Neural progenitor cell (in vitro differentiated cells): ENCODE measurements around the gene SLC50A1. TPM values are rescaled to one million over a fixed set of nuclear protein-coding genes. Genes with fewer than 3 reads are reported as not detected.
A peak's percentile ranks its signal among the peaks of the same experiment; 100 is the strongest.

ENCODE experiments used
- DNase-seq: peaks from one replicate; pipeline ENCODE4 v3.0.0-alpha.2; 2016; ENCODE audit warnings: low spot score
- H2AFZ ChIP-seq: fragments of 200-600 bp; sonication (generic); replicated peaks from 2 replicates; pipeline ENCODE4 v1.6.1; 2016; ENCODE audit warnings: antibody characterized with exemption
- H3F3A ChIP-seq: fragments of 200-600 bp; sonication (generic); 2 replicates; pipeline ENCODE4 v1.6.1; 2016; ENCODE audit warnings: antibody characterized with exemption, low read depth
- H3K27ac ChIP-seq: fragments of 200-600 bp; sonication (generic); 2 replicates; pipeline ENCODE4 v1.5.1; 2016; ENCODE audit warnings: mild to moderate bottlenecking
- H3K27me3 ChIP-seq: fragments of 200-600 bp; sonication (generic); 2 replicates; pipeline ENCODE4 v1.6.1; 2016; ENCODE audit warnings: mild to moderate bottlenecking, moderate library complexity
- H3K36me3 ChIP-seq: fragments of 200-600 bp; sonication (generic); 2 replicates; pipeline ENCODE4 v1.5.1; 2016
- H3K4me1 ChIP-seq: fragments of 200-600 bp; sonication (generic); 2 replicates; pipeline ENCODE4 v1.6.1; 2016; ENCODE audit warnings: mixed run types
- H3K4me2 ChIP-seq: fragments of 200-600 bp; sonication (generic); 2 replicates; pipeline ENCODE4 v1.6.1; 2016
- H3K4me3 ChIP-seq: fragments of 200-600 bp; sonication (generic); 2 replicates; pipeline ENCODE4 v1.5.1; 2016
- H3K79me2 ChIP-seq: fragments of 200-600 bp; sonication (generic); 2 replicates; pipeline ENCODE4 v1.6.1; 2016; ENCODE audit warnings: low read depth
- H3K9ac ChIP-seq: fragments of 200-600 bp; sonication (generic); 2 replicates; pipeline ENCODE4 v1.6.1; 2016
- H3K9me3 ChIP-seq: fragments of 200-600 bp; sonication (generic); 2 replicates; pipeline ENCODE4 v1.5.1; 2016; ENCODE audit warnings: low read depth
- H4K20me1 ChIP-seq: fragments of 200-600 bp; sonication (generic); 2 replicates; pipeline ENCODE4 v1.6.1; 2016; ENCODE audit warnings: low read depth
- H3K27ac Mint-ChIP-seq: 3 replicates; pipeline ENCODE4 v1.8.0; 2021; ENCODE audit warnings: mixed read lengths
- H3K27me3 Mint-ChIP-seq: 2 replicates; pipeline ENCODE4 v1.8.0; 2022; ENCODE audit warnings: low read depth, mild to moderate bottlenecking, inconsistent platforms, moderate library complexity, mixed read lengths; ENCODE audit not compliant: insufficient read depth
- H3K36me3 Mint-ChIP-seq: 3 replicates; pipeline ENCODE4 v1.8.0; 2021; ENCODE audit warnings: mixed read lengths
- H3K4me1 Mint-ChIP-seq: 3 replicates; pipeline ENCODE4 v1.8.0; 2021; ENCODE audit warnings: mixed read lengths
- H3K4me3 Mint-ChIP-seq: 3 replicates; pipeline ENCODE4 v1.8.0; 2021; ENCODE audit warnings: mild to moderate bottlenecking, moderate library complexity, mixed read lengths
- H3K9me3 Mint-ChIP-seq: 3 replicates; pipeline ENCODE4 v1.8.0; 2020; ENCODE audit warnings: mixed read lengths
- CTCF ChIP-seq: fragments of 200-600 bp; sonication (generic); IDR thresholded peaks from 2 replicates; pipeline ENCODE4 v1.5.1; 2017; ENCODE audit warnings: antibody characterized with exemption, mild to moderate bottlenecking
- EZH2 ChIP-seq: fragments of 200-600 bp; sonication (generic); IDR thresholded peaks from 2 replicates; pipeline ENCODE4 v1.6.1; 2017; ENCODE audit warnings: antibody characterized with exemption, mild to moderate bottlenecking, moderate library complexity
- EZH2phosphoT487 ChIP-seq: fragments of 200-600 bp; sonication (generic); IDR thresholded peaks from 2 replicates; pipeline ENCODE4 v1.6.1; 2017; ENCODE audit warnings: antibody characterized with exemption
- total RNA-seq: library from RNA; depleted of rRNA; stranded (reverse); fragments of >200 nt; gene quantifications from 2 replicates; pipeline ENCODE4 v1.2.3, GENCODE V29; 2015; ENCODE audit warnings: low replicate concordance

The SLC50A1 gene
- total RNA-seq, 1 donor from 2014 or later, result 14.4 TPM

- H3K4me1 ChIP-seq, result peaks cover 4% of the 10 kb centered on the region
- peak overlapping the region; percentile 46 for H3K27ac Mint-ChIP-seq
- no peaks in the 10 kb centered on the region for H3K9me3 Mint-ChIP-seq
- H3K4me3 Mint-ChIP-seq, result peak overlapping the region; percentile 97
- peaks cover 37% of the 10 kb centered on the region for H3K4me1 Mint-ChIP-seq
- TF ChIP-seq EZH2 (no peak), EZH2phosphoT487 (no peak), CTCF (no peak)
- H3K9me3 ChIP-seq, result no peaks in the 10 kb centered on the region
- no peaks in the 10 kb centered on the region for H3K36me3 ChIP-seq
- H4K20me1 ChIP-seq, result peaks cover 3% of the 10 kb centered on the region
- peaks cover 13% of the 10 kb centered on the region for H3K36me3 Mint-ChIP-seq
- H3K27me3 ChIP-seq, result peaks cover 10% of the 10 kb centered on the region
- H2AFZ ChIP-seq, result no peak overlapping the region
- H3K4me3 ChIP-seq, result peak overlapping the region; percentile 66
- peak overlapping the region; percentile 86 for H3K4me2 ChIP-seq
- H3K79me2 ChIP-seq, result peaks cover 36% of the 10 kb centered on the region
- no peak overlapping the region for H3K27ac ChIP-seq
- no peak for DNase-seq
- H3K9ac ChIP-seq, result no peak overlapping the region
- peaks cover 37% of the 10 kb centered on the region for H3F3A ChIP-seq
- H3K27me3 Mint-ChIP-seq, result peaks cover 8% of the 10 kb centered on the region
These were observed 1.1 kb downstream of the SLC50A1 start for GRCh38 chr1:155136748-155137147.

DNA sequence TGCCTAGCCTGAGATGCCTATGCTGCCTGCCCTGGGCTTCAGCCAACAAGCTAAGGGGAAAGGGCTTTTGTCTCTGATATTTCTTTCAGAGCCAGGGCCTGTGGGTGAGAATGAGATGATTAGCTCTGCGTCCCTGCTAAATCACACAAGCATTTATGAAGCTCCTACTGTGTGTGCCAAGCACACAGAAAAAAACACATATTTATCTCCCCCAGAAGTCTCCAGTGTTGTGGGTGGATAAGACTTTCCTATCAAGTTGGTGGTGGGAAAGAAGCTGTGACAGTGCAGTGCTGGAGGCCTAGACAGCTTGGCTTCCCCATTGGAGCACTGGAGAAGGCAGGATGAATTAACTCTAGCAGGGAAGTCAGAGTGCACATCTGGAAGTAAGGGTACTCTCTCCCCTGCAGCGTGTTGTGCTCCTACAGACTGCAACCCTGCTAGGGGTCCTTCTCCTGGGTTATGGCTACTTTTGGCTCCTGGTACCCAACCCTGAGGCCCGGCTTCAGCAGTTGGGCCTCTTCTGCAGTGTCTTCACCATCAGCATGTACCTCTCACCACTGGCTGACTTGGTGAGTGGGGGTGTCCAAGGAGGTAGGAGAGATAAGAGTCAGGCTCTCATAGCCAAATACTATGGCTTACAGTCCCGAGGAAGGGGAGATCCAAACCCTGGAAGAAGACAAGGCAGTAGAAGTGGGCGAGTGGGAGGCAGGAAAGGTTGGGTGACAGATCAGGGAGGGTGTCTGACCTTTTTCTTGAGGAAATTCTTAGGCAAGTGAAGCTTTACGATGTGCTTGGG is 1.7 kb downstream of the SLC50A1 start:
- Histone ChIP-seq H3K9me3 (no peaks in the 10 kb centered on the region), H3K9ac (no peak overlapping the region), H3K27me3 (peaks cover 16% of the 10 kb centered on the region), H4K20me1 (peaks cover 3% of the 10 kb centered on the region), H3K4me3 (peak overlapping the region; percentile 66), H2AFZ (no peak overlapping the region), H3K27ac (no peak overlapping the region), H3K4me2 (peak overlapping the region; percentile 86), H3K36me3 (no peaks in the 10 kb centered on the region), H3K79me2 (peaks cover 36% of the 10 kb centered on the region), H3K4me1 (peaks cover 4% of the 10 kb centered on the region), H3F3A (peaks cover 37% of the 10 kb centered on the region)
- H3K4me1 Mint-ChIP-seq, result peaks cover 35% of the 10 kb centered on the region
- TF ChIP-seq EZH2 (no peak), CTCF (no peak), EZH2phosphoT487 (no peak)
- H3K4me3 Mint-ChIP-seq, result peak overlapping the region; percentile 97
- no peaks in the 10 kb centered on the region for H3K9me3 Mint-ChIP-seq
- peaks cover 8% of the 10 kb centered on the region for H3K27me3 Mint-ChIP-seq
- DNase-seq, result no peak
- H3K36me3 Mint-ChIP-seq, result peaks cover 13% of the 10 kb centered on the region
- no peak overlapping the region for H3K27ac Mint-ChIP-seq

DNA sequence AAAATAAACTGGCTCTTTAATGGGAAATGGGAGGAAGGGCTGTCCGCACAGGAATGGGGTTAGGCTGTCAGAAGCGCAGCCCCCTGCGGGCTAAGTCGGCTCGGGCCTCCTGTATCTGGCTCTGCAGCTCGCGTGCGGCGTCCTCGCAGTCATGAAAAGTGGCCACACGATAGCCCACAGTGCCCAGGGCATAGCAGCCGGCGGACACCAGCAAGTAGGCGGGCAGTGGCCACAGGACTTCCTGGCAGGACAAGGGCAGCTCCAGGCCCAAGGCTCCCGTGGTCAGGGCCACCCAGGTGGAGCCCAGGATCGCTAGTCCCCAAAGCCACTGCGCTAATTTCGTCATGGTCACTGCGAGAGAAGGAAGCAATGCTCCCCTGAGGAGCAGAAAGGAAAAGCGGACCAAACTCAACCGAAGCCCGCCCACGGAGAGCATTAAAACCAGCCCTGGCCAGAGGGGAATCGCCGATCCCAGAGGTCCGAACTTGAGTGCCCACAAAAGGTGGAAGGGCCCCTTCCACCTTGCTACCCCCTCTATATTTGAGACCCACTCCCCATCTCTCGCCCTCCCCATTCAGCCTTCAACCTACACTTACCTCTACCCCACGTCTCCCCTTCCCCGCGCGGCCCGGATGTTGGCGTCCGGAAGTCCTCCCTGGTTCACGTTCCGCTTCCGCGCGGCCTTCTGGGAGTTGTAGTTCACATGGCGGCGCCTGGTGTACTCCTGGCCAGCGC is 4.4 kb downstream of the SLC50A1 start, which contains the start of gene DPM3:
Gene DPM3 (minus strand): TSS at position 637 of the 735 bp plus-strand sequence. CDS start 291 bp downstream, at position 346.
- H3K9me3 ChIP-seq, result no peaks in the 10 kb centered on the region
- H3K27me3 ChIP-seq, result peaks cover 40% of the 10 kb centered on the region
- peak within 1 kb of the TSS; percentile 66 for H3K9ac ChIP-seq
- no peaks in the 10 kb centered on the region for H3K36me3 ChIP-seq
- H2AFZ ChIP-seq, result peak within 1 kb of the TSS; percentile 96
- H3K4me2 ChIP-seq, result peak within 1 kb of the TSS; percentile 98
- TF ChIP-seq EZH2phosphoT487 (no peak), CTCF (no peak)
- Mint-ChIP-seq H3K36me3 (peaks cover 11% of the 10 kb centered on the region), H3K4me1 (peaks cover 27% of the 10 kb centered on the region), H3K27ac (peak within 1 kb of the TSS; percentile 95), H3K9me3 (no peaks in the 10 kb centered on the region), H3K27me3 (peaks cover 4% of the 10 kb centered on the region), H3K4me3 (peak within 1 kb of the TSS; percentile 97)
- peaks cover 3% of the 10 kb centered on the region for H4K20me1 ChIP-seq
- H3K4me3 ChIP-seq, result peak within 1 kb of the TSS; percentile 94
- DNase-seq, result peak; percentile 90
- H3K27ac ChIP-seq, result no peak within 1 kb of the TSS
- peaks cover 34% of the 10 kb centered on the region for H3F3A ChIP-seq
- H3K4me1 ChIP-seq, result no peaks in the 10 kb centered on the region
- H3K79me2 ChIP-seq, result peaks cover 36% of the 10 kb centered on the region
